Measurements from ENCODE around the gene FKBP15. TPM values are rescaled to one million over a fixed set of nuclear protein-coding genes. Genes with fewer than 3 reads are reported as not detected.

FKBP15 gene
- total and polyA plus RNA-seq, 2 experiments from 2014 or later, result 7.7 to 13.7 TPM

GRCh38 chr9:113215132-113215531 lies 5.9 kb downstream of the FKBP15 start:
- H3K9me2 ChIP-seq (replicated peaks; ENCODE audit: insufficient read depth), result no peaks in the 10 kb centered on the region
- no peak overlapping the region for H3K4me2 ChIP-seq
- H3K36me3 ChIP-seq (replicated peaks; ENCODE audit: insufficient read depth, low read depth), result no peaks in the 10 kb centered on the region
- H3K4me3 ChIP-seq, result no peak overlapping the region
- peaks cover 3% of the 10 kb centered on the region for H4K20me1 ChIP-seq (ENCODE audit: insufficient read depth, poor library complexity, severe bottlenecking)
- H3K27me3 ChIP-seq, result no peaks in the 10 kb centered on the region
- DNase-seq (ENCODE audit: low spot score), result peak; percentile 20
- TF ChIP-seq EZH2 (IDR thresholded peaks at IDR 0.05; ENCODE audit: borderline replicate concordance) (no peak), CTCF (IDR thresholded peaks at IDR 0.05; ENCODE audit: poor library complexity) (no peak), EZH2phosphoT487 (IDR thresholded peaks at IDR 0.05; ENCODE audit: low read depth, severe bottlenecking, unreplicated experiment) (no peak)
- peaks cover 64% of the 10 kb centered on the region for H3K79me2 ChIP-seq
- H3K9me3 ChIP-seq (ENCODE audit: low read depth), result no peaks in the 10 kb centered on the region
- WGBS (ENCODE audit: low lambda C conversion rate, missing lambda C conversion rate), result 87% methylated on average over 3 of the region's 3 CpGs
- peaks cover 5% of the 10 kb centered on the region for H3K4me1 ChIP-seq (ENCODE audit: insufficient read depth)
- H3K27ac ChIP-seq, result no peak overlapping the region
- H2AFZ ChIP-seq, result no peak overlapping the region

DNA sequence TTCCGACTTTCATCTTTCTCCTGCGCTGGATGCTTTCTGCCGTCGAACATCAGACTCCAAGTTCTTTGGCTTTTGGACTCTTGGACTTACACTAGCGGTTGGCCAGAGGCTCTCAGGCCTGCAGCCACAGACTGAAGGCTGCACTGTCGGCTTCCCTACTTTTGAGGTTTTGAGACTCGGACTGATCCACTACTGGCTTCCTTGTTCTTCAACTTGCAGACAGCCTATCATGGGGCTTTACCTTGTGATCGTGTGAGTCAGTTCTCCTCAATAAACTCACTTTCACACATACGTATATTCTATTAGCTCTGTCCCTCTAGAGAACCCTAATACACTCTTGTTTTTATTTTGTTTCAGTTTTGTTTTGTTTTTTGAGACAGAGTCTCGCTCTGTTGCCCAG lies 10.3 kb downstream of the FKBP15 start:
- Histone ChIP-seq H3K36me3 (replicated peaks; ENCODE audit: insufficient read depth, low read depth) (no peaks in the 10 kb centered on the region), H3K9me3 (ENCODE audit: low read depth) (no peaks in the 10 kb centered on the region), H3K4me1 (ENCODE audit: insufficient read depth) (no peaks in the 10 kb centered on the region), H3K9me2 (replicated peaks; ENCODE audit: insufficient read depth) (no peaks in the 10 kb centered on the region), H3K79me2 (peaks cover 26% of the 10 kb centered on the region), H4K20me1 (ENCODE audit: insufficient read depth, poor library complexity, severe bottlenecking) (peaks cover 3% of the 10 kb centered on the region), H3K4me3 (no peak overlapping the region), H3K4me2 (no peak overlapping the region), H3K27me3 (no peaks in the 10 kb centered on the region), H3K27ac (no peak overlapping the region), H2AFZ (no peak overlapping the region)
- no peak for TF ChIP-seq CTCF (IDR thresholded peaks at IDR 0.05; ENCODE audit: poor library complexity)
- no peak for TF ChIP-seq EZH2 (IDR thresholded peaks at IDR 0.05; ENCODE audit: borderline replicate concordance)
- TF ChIP-seq EZH2phosphoT487 (IDR thresholded peaks at IDR 0.05; ENCODE audit: low read depth, severe bottlenecking, unreplicated experiment), result no peak
- WGBS (ENCODE audit: low lambda C conversion rate, missing lambda C conversion rate), result 98% methylated on average over 10 of the region's 10 CpGs
- DNase-seq (ENCODE audit: low spot score), result no peak

DNA sequence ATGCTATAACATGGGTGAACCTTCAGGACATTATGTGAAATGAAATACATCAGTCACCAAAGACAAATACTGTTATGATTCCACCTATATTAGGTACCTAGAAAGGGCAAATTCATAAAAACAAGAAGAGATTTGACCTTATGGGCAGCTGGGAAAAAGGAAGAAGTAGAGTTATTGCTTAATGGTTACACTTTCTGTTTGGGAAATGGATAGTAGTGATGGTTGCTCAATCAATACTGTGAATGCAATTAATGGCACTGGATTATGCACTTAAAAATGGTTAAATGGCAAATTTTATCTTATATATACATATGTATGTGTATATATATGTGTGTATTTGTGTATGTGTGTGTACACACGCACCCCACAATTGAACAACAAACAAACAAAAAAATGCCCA lies 15.2 kb downstream of the FKBP15 start:
- no peaks in the 10 kb centered on the region for H3K27me3 ChIP-seq
- TF ChIP-seq EZH2 (IDR thresholded peaks at IDR 0.05; ENCODE audit: borderline replicate concordance) (no peak), EZH2phosphoT487 (IDR thresholded peaks at IDR 0.05; ENCODE audit: low read depth, severe bottlenecking, unreplicated experiment) (no peak), CTCF (IDR thresholded peaks at IDR 0.05; ENCODE audit: poor library complexity) (no peak)
- no peaks in the 10 kb centered on the region for H3K36me3 ChIP-seq (replicated peaks; ENCODE audit: insufficient read depth, low read depth)
- H3K4me1 ChIP-seq (ENCODE audit: insufficient read depth), result no peaks in the 10 kb centered on the region
- H3K9me2 ChIP-seq (replicated peaks; ENCODE audit: insufficient read depth), result no peaks in the 10 kb centered on the region
- H4K20me1 ChIP-seq (ENCODE audit: insufficient read depth, poor library complexity, severe bottlenecking), result peaks cover 4% of the 10 kb centered on the region
- no peak overlapping the region for H3K27ac ChIP-seq
- H3K79me2 ChIP-seq, result no peaks in the 10 kb centered on the region
- no peak overlapping the region for H3K4me3 ChIP-seq
- no peaks in the 10 kb centered on the region for H3K9me3 ChIP-seq (ENCODE audit: low read depth)
- H2AFZ ChIP-seq, result no peak overlapping the region
- 100% methylated on average over 1 of the region's 1 CpG for WGBS (ENCODE audit: low lambda C conversion rate, missing lambda C conversion rate)
- H3K4me2 ChIP-seq, result no peak overlapping the region
- DNase-seq (ENCODE audit: low spot score), result no peak

- Histone ChIP-seq H3K27ac (no peak overlapping the region), H3K36me3 (replicated peaks; ENCODE audit: insufficient read depth, low read depth) (no peaks in the 10 kb centered on the region)
These were observed 15.6 kb downstream of the FKBP15 start for GRCh38 chr9:113205432-113205831.

More at GRCh38 chr9:113205432-113205831, 15.6 kb downstream of the FKBP15 start:
- no peak for TF ChIP-seq EZH2 (IDR thresholded peaks at IDR 0.05; ENCODE audit: borderline replicate concordance)
- TF ChIP-seq EZH2phosphoT487 (IDR thresholded peaks at IDR 0.05; ENCODE audit: low read depth, severe bottlenecking, unreplicated experiment), result no peak
- TF ChIP-seq CTCF (IDR thresholded peaks at IDR 0.05; ENCODE audit: poor library complexity), result no peak
- Histone ChIP-seq H2AFZ (no peak overlapping the region), H3K4me3 (no peak overlapping the region), H3K4me1 (ENCODE audit: insufficient read depth) (no peaks in the 10 kb centered on the region), H3K4me2 (no peak overlapping the region), H3K27me3 (no peaks in the 10 kb centered on the region), H3K79me2 (no peaks in the 10 kb centered on the region), H4K20me1 (ENCODE audit: insufficient read depth, poor library complexity, severe bottlenecking) (peaks cover 4% of the 10 kb centered on the region), H3K9me2 (replicated peaks; ENCODE audit: insufficient read depth) (no peaks in the 10 kb centered on the region), H3K9me3 (ENCODE audit: low read depth) (no peaks in the 10 kb centered on the region)
- 98% methylated on average over 2 of the region's 2 CpGs for WGBS (ENCODE audit: low lambda C conversion rate, missing lambda C conversion rate)
- no peak for DNase-seq (ENCODE audit: low spot score)

All from hepatocyte (in vitro differentiated cells).